Stimulated activated CD4-positive, alpha-beta T cell treated with anti-CD3 and anti-CD28 coated beads, Interleukin-1b, Interleukin-23, amount 100 ng/mL, for 4 hours (primary cell): ENCODE results near the gene PDE4DIP.
"Not testable (repeated sequence)": the region's sequence is repeated elsewhere in the genome, so short reads cannot be mapped to it uniquely, and the experiment has no call there.

Experiments
- DNase-seq, 2 donors: peaks; one replicate each; pipeline ENCODE4 v3.0.0-alpha.2; 2020; ENCODE audit warnings: low read depth in 2 of 2

Gene PDE4DIP

GRCh38 chr1:148921047-148921446 lies 76.8 kb downstream of the PDE4DIP start:
- DNase-seq = not testable (repeated sequence)

- DNase-seq = not testable (repeated sequence)
Observed at GRCh38 chr1:148923798-148924197, 79.6 kb downstream of the PDE4DIP start.

GRCh38 chr1:148927645-148928044 lies 83.4 kb downstream of the PDE4DIP start:
- not testable (repeated sequence) for DNase-seq

GRCh38 chr1:148929253-148929652 lies 85.0 kb downstream of the PDE4DIP start:
- DNase-seq = not testable (repeated sequence)

- not testable (repeated sequence) for DNase-seq
Observed at GRCh38 chr1:148935381-148936002, 91.3 kb downstream of the PDE4DIP start.

GRCh38 chr1:148942906-148943305 lies 98.7 kb downstream of the PDE4DIP start:
- not testable (repeated sequence) for DNase-seq

GRCh38 chr1:148945130-148945529 lies 100.9 kb downstream of the PDE4DIP start:
- DNase-seq = not testable (repeated sequence)

- not testable (repeated sequence) for DNase-seq
Observed at GRCh38 chr1:148948768-148949167, 104.5 kb downstream of the PDE4DIP start.

- DNase-seq = peak; percentile 47 to 53
Observed at GRCh38 chr1:148951336-148952227, 107.4 kb downstream of the PDE4DIP start.

GRCh38 chr1:148952253-148952937 lies 108.2 kb downstream of the PDE4DIP start:
- DNase-seq = peak; percentile 18 to 58

GRCh38 chr1:148952938-148953616 lies 108.8 kb downstream of the PDE4DIP start:
- not testable (repeated sequence) for DNase-seq

GRCh38 chr1:148953730-148954129 lies 109.5 kb downstream of the PDE4DIP start:
- not testable (repeated sequence) for DNase-seq

GRCh38 chr1:148958343-148958742 lies 114.1 kb downstream of the PDE4DIP start:
- not testable (repeated sequence) for DNase-seq

GRCh38 chr1:148960212-148961000 lies 116.2 kb downstream of the PDE4DIP start:
- DNase-seq = not testable (repeated sequence)

GRCh38 chr1:148962127-148962857 lies 118.1 kb downstream of the PDE4DIP start:
- DNase-seq = not testable (repeated sequence)

- not testable (repeated sequence) for DNase-seq
Observed at GRCh38 chr1:148966084-148966483, 121.9 kb downstream of the PDE4DIP start.

GRCh38 chr1:148967580-148967979 lies 123.4 kb downstream of the PDE4DIP start:
- not testable (repeated sequence) for DNase-seq

GRCh38 chr1:148968682-148969081 lies 124.5 kb downstream of the PDE4DIP start:
- not testable (repeated sequence) for DNase-seq

GRCh38 chr1:148969126-148969525 lies 124.9 kb downstream of the PDE4DIP start:
- not testable (repeated sequence) for DNase-seq

- DNase-seq = not testable (repeated sequence)
Observed at GRCh38 chr1:148975453-148975852, 131.2 kb downstream of the PDE4DIP start.
